NCI-H1694 (cell line): ENCODE measurements around the gene ANKS1B.
"Not testable (repeated sequence)": the region's sequence is repeated elsewhere in the genome, so short reads cannot be mapped to it uniquely, and the experiment has no call there.

ENCODE experiments used
- DNase-seq: peaks from one replicate; lab custom pipeline; 2025; lab: John Stamatoyannopoulos, UW

The ANKS1B gene

GRCh38 chr12:99870085-99870484 is 114.7 kb downstream of the ANKS1B start:
- no peak for DNase-seq

DNA sequence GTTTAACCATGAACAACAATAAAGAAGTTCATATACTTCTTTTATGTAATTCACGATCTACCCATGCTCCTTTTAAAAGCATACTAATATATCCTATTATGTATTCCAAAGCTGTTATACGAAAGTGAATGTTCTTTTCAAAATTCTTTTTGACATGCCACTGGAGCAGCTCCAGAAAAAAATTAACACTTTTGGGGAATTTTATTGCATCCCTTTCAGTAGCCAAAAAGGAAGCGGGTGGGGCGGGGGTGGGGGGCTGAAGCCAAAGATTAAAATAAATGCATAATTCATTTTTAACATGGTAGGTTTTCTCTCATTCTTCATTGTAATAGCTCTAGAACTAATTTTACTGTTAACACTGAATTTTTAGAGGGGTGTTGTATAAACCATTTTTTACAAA is 123.0 kb downstream of the ANKS1B start:
- no peak for DNase-seq

GRCh38 chr12:99859126-99859525 is 125.6 kb downstream of the ANKS1B start:
- DNase-seq = no peak

GRCh38 chr12:99852666-99853065 is 132.1 kb downstream of the ANKS1B start:
- no peak for DNase-seq

DNA sequence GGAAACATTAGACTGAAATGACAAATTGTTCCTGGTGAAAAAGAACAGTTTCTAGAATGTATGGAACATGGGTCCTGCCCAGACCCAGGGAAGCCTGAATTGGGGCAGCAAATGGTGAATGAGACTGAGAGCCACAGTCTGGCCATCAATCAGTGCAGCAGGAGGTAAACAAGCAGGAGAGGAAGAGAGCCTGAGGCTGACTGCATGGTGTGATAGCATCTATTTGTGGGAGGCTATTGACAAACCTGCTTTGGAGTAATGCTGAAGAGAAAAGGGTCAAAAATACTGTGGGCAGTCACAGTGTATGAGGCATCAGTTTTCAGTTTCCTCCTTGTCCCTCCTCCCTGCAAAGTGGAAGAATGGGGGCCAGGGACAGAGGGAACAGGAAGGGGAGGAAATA is 136.8 kb downstream of the ANKS1B start:
- no peak for DNase-seq

DNA sequence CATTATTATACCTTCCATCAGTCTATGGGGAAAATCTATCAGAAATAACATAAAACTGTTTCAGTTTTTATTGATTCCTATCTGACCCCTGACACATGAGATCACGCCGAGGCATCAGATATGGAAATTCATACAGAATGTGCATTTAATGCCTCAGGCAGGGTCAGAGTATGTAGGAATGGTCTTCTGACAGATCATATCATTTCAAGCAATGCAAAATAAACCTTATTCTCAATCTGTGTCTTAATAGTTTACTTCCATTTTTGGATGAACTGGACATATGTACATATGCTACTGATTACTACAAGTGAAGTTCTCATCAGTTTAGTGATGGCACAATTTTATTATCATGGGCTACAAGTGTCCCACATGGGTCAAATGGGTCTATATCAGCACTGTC is 150.0 kb downstream of the ANKS1B start:
- no peak for DNase-seq

- DNase-seq = no peak
Measured at GRCh38 chr12:99833397-99833796, 151.3 kb downstream of the ANKS1B start.

GRCh38 chr12:99824900-99825542 is 159.7 kb downstream of the ANKS1B start:
- peak; percentile 34 for DNase-seq

DNA sequence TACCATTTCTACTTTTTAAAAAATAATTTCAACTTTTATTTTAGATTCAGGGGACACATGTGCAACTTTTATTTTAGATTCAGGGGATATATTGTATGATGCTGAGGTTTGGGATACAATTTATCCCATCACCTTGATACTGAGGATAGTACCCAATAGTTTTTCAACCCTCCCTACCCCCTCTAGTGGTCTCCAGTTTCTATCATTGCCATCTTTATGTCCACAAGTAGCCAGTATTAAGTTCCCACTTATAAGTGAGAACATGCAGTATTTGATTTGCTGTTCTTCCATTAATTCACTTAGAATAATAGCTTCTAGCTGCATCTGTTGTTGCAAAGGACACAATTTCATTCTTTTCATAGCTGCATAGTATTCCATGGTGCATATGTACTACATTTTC is 162.5 kb downstream of the ANKS1B start:
- DNase-seq = no peak

- peak; percentile 84 for DNase-seq
Measured at GRCh38 chr12:99810718-99811593, 173.8 kb downstream of the ANKS1B start.

DNA sequence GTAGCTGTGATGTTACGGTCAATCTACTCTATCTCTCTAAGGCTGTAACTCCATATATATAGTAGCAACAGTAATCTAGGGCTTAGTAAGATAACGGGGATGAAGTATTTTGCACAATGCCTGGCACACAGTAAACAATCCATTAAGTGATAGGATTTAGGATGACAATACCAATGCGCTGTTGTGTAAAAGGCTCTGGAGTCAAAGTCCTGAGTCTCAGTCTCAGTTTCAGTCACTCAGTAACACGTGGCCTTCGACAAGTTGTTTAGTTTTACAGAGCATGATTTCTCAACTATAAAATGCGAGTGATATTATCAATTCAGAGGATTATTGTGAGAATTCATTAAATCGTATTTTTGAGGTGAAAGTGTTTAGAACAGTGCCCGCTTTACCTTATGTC is 174.8 kb downstream of the ANKS1B start:
- DNase-seq = no peak

DNA sequence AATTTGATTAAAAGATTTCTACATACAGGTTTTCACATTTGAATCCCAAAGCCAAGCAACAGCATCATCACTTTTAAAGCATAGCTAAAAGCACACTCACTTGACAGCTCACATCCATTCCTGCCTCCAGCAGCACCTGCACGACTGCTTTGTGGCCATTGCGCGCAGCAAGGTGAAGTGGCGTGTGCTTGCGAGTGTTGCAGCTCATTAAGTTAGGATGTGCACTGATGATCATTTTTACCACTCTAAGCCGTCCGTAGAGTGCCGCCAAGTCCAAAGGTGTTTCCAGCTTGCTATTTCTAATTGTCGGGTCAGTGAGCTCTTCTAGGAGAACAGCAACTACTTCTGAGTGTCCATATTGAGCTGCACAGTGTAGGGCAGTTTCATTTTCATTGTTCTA is 178.4 kb downstream of the ANKS1B start:
- DNase-seq = no peak

- DNase-seq = no peak
Measured at GRCh38 chr12:99804715-99805114, 180.0 kb downstream of the ANKS1B start.

DNA sequence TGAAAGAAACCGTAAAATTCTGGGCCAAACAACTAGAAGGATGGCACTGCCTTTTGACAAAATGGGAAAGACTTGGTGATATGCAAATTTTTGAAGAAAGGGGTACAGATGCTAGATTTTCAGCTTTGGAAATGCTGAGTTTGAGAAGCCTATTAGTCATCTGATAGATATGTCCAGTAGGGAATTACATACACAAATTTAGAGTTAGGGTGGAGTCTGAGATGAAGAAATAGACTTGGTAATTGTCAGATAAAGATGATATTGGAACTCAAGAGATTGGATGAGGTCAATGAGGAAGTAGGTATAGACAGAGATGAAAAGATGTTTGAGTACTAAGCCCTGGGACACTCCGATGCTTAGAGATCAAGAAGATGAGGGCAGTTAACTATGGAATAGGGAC is 184.1 kb downstream of the ANKS1B start:
- DNase-seq = no peak

DNA sequence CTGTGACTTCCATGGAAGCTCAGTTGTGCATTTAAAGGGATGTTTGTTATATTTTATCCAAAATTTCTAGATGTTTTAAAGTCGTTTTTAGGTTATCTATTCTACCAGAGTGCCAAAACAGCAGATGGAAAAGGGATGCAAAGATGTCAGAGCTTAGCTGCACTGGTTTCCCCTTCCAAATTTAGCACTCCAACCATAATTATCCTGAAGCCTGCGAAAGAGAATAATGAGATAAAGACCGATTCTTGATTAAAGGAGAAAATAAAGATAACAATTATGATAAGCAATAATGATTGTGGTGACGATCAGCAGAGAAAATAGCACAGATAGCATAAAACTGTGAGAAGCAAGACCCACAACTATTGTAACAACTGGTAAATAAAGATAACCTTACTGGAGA is 186.8 kb downstream of the ANKS1B start:
- not testable (repeated sequence) for DNase-seq

DNA sequence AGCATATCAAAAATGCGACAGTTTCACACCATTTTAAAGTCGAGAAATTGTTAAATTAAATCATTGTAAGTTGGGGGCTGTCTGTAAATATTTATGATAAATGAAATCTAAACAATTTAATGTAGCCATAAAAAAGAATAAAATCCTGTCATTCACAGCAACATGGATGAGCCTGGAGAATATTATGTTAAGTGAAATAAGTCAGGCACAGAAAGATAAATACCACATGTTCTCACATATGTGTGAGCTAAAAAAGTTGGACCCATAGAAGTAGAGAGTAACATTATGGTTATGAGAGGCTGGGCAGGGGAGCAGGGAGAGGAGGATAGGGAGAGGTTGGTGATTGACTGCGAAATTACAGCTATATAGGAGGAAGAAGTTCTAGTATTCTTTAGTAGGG is 201.3 kb downstream of the ANKS1B start:
- DNase-seq = no peak

GRCh38 chr12:99772274-99772673 is 212.5 kb downstream of the ANKS1B start:
- no peak for DNase-seq

- DNase-seq = no peak
Measured at GRCh38 chr12:99771659-99772058, 213.1 kb downstream of the ANKS1B start.

DNA sequence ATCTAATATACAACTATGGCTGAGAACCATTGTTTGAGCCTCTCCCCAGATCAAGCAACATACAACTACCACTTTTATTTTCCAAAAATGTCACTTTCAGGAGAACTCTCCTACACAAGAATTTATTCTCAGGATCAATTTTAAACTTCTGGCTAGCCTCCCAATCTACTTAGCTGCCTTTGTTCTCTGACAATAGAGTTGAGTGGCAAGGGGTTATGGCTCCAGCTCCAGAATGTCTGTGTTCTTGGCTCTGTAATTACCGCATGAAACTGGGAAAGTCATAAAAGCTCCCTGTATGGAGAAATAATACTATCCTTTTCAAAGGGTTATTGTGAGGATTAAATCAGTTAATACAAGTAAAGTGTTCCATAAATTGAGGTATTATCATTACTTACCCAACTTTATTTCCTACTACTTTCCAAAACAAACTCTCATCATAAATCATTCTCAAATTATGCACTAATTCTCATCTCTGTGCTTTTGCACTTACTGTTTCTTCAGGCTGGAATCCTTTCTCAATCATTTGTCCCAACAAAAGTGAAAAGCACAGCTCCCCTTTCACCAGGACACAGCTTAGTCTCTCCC is 215.2 kb downstream of the ANKS1B start:
- DNase-seq = no peak

DNA sequence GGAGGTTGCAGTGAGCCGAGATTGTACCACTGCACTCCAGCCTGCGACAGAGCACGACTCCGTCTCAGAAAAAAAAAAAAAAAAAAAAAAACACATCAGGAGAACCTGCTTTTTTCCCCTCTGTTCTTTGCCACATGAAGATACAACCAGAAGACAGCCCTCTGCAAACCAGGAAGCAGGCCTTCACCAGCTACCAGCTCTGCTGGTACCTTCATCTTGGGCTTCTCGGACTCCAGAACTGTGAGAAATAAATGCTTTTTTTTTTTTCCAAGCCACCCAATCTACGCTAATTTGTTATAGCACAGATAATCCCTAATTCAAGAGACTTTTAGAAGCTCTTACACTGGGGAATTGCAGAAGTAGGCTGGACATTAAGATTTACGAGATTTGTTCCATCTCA is 216.0 kb downstream of the ANKS1B start:
- DNase-seq = no peak

DNA sequence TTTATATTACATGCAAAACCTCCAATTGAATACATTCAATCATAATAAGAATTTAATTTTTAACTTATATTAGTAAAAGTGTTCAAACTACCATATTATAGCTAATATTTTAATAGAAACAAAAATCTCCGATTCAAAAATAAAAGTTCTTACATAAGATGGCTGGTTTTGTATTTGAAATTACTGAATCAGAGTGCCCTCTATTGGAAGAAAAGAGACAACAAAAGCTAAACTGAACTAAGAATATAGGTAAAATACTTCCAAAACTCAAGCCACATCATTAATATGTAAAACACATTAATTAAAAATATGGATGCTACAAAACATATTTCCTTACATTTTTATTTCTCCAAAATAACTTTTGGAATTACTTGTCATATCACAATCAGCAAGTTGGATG is 216.9 kb downstream of the ANKS1B start:
- DNase-seq = peak; percentile 29

DNA sequence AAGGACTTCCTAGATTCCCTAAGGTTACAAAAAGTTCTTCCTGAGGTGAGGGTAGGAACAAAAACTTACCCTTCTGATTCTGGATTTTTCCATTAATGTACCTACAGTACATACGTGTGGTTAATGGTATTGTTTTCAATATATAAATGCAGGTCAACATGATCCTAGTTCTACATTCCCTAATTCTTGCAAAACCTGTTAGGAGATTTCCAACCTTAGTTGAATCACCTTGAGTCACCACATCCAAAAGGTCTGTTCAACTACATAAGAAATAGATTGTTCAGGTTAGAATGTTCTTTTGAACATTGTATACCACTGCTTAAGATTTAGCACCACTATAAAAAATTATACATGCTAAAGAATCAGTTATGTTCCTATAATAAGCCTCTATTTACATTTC is 218.3 kb downstream of the ANKS1B start:
- DNase-seq = no peak

DNA sequence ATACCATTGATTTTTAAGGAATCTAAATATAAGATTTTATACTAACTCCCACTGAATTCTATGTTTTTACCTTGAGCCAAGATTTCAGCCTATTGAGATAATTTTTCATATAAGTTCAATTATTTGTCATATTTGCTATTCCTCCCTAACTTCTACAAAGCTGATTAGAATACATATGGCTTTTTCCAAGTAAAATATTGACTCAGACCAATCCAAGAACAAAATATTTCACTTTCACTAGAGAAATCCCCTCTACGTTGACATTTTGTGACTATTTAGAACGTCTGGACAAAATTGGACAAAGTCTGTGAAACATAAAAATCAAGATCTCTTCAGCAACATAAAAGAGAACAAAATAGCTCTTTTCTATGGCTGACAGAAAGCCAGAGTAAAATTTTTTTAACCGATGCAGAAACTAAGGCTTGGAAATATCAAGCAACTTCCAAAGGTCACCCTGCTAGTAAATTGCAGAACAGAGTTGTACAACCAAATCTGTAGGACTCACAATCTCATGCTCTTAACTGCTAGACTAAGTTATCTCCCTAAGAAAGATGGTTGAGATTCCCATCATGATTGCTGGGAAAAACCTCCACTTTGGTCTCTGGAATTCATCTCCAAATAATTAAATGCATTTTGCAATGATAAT is 219.1 kb downstream of the ANKS1B start:
- DNase-seq = no peak
